ENCODE results near the gene MYT1. TPM values are rescaled to one million over a fixed set of nuclear protein-coding genes. Genes with fewer than 3 reads are reported as not detected.

The MYT1 gene
- total RNA-seq, 1 experiment from 2014 or later: 0.29 TPM

DNA sequence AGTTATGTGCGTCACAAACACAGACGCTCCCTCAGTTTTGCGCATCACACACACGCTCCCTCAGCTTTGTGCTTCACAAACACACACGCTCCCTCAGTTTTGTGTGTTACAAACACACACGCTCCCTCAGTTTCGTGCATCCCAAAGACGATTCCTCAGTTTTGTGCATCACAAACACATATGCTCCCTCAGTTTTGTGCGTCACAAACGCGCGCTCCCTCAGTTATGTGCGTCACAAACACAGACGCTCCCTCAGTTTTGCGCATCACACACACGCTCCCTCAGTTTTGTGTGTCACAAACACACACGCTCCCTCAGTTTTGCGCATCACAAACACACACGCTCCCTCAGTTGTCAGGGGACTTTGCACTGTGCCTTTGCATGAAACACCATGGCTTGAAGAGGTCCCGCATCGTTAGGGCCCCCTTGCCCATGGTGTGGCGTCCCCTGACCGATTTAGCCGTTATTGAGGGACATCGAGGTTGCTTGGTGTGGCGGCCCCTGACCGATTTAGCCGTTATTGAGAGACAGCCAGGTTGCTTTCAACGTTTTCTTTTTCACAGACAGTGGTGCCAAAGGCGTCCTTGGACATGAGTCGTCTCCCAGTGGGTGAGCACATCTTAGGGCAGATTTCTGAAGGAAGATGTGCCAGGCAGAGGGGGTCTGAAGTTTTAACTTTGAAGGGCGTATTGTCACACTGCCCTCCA, 28.1 kb upstream of the MYT1 start:
- in situ Hi-C loops (cut with HindIII; ENCODE audit: low pct_unique_long_range_greater_than_20kb, low sequenced_read_pairs): no loop called here
- DNase-seq (ENCODE audit: low read depth, low spot score): no peak

DNA sequence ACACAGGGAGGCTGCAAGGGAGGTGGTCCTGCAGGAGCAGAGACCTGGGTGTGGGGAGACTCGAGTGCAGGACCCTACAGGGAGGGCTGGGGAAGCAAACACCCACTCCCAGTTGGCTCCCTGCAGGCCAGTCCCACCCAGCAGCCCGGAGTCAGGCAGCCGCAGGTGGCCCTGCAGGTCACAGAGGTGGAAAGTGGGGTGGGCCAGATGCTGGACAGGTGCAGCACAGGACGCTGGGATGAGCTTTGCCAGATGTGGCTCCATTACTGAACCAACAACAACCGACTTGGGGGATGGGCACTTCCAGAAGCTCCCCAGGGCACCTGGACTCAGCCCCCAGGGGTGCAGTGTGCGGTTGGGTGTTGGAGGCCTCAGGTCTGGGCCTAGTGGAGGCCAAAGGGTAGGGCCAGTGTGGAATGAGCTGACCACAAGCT, 26.6 kb upstream of the MYT1 start:
- no peak for DNase-seq (ENCODE audit: low read depth, low spot score)
- in situ Hi-C loops (cut with HindIII; ENCODE audit: low pct_unique_long_range_greater_than_20kb, low sequenced_read_pairs): no loop called here

DNA sequence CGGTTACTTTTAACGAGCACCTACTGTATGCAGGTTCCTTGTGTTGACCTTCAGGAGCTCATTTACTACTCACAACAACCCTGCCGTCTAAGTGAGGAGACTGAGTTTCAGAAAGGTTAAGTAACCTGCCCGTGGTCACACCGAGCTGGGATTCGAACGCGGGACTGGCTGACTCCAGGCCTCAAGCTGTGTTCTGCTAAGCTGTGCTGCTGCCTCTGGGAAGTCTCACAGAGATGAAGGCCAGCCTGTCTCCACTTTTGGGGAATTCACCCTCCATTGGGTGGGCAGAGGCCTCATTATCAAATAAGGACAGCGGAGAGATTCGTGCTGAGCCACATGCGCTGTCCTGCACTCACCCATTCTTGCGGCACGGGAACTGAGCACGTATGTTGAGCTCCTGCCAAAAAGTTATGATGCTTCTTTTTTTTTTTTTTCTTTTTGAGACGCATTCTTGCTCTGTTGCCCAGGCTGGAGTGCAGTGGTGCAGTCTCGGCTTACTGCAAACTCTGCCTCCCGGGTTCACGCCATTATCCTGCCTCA, 25.9 kb upstream of the MYT1 start:
- no peak for DNase-seq (ENCODE audit: low read depth, low spot score)
- in situ Hi-C loops (cut with HindIII; ENCODE audit: low pct_unique_long_range_greater_than_20kb, low sequenced_read_pairs): no loop called here

GRCh38 chr20:64139199-64140060, 24.8 kb upstream of the MYT1 start:
- no peak for DNase-seq (ENCODE audit: low read depth, low spot score)
- in situ Hi-C loops (cut with HindIII; ENCODE audit: low pct_unique_long_range_greater_than_20kb, low sequenced_read_pairs): no loop called here

GRCh38 chr20:64140061-64140931, 24.0 kb upstream of the MYT1 start:
- DNase-seq (ENCODE audit: low read depth, low spot score): no peak
- in situ Hi-C loops (cut with HindIII; ENCODE audit: low pct_unique_long_range_greater_than_20kb, low sequenced_read_pairs): no loop called here

DNA sequence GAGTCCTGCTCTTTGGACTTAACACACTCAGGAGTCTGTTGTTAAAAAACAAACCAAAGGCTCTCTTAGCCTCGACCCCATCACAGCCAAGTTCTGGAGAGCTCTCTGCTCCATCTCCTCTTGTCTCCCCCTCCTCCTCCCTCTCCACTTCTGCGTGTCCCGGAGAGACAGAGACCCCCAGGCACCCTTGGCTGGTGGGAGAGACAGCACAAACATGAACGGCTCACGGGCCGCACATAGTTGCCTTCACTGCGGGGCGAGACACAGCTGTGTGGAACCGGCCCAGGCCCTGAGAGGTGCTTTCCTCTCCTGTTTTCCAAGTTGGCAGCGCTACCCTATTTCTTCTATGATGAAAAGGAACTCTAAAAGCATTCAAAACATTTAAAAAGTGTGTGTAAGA, 23.3 kb upstream of the MYT1 start:
- no peak for DNase-seq (ENCODE audit: low read depth, low spot score)
- in situ Hi-C loops (cut with HindIII; ENCODE audit: low pct_unique_long_range_greater_than_20kb, low sequenced_read_pairs): no loop called here

GRCh38 chr20:64142590-64142989, 21.7 kb upstream of the MYT1 start:
- no peak for DNase-seq (ENCODE audit: low read depth, low spot score)
- in situ Hi-C loops (cut with HindIII; ENCODE audit: low pct_unique_long_range_greater_than_20kb, low sequenced_read_pairs): no loop called here

DNA sequence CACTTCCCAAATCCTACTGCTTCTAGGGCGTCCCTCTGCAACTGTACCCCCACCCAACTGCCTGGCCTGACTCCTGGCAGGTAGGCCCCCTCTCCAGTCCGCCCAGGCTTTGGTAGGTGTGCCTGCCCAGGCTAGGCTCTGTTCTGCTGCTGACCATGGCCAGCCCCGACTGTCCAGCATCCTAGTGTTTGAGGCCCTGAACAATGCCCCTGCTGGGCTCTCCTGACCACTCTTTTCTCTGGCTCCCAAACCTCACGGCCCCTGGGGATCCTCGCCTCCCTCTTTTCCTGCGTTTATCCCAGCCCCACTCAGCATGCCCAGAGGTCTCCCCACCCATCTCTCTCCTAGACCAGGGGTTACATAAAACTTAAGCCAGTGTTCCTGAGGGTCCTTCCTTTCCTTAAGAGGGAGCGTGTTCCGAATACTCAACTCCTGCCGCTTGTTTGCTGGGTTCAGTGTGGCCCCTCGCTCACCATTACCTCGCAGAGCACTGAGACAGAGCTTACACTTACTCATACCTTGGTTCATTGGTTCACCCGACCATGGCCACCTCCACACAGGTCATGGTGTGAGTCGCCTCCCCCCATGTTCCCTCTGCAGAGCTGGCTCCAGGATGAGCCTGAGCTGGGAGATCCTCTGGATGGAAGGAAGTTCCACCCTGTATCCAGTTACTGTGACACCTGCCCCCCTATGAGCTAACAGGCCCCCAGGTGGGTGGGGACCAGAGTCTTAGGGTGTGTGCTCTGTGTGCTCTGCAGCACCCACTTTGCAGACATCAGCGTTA, 21.0 kb upstream of the MYT1 start:
- no peak for DNase-seq (ENCODE audit: low read depth, low spot score)
- in situ Hi-C loops (cut with HindIII; ENCODE audit: low pct_unique_long_range_greater_than_20kb, low sequenced_read_pairs): no loop called here

DNA sequence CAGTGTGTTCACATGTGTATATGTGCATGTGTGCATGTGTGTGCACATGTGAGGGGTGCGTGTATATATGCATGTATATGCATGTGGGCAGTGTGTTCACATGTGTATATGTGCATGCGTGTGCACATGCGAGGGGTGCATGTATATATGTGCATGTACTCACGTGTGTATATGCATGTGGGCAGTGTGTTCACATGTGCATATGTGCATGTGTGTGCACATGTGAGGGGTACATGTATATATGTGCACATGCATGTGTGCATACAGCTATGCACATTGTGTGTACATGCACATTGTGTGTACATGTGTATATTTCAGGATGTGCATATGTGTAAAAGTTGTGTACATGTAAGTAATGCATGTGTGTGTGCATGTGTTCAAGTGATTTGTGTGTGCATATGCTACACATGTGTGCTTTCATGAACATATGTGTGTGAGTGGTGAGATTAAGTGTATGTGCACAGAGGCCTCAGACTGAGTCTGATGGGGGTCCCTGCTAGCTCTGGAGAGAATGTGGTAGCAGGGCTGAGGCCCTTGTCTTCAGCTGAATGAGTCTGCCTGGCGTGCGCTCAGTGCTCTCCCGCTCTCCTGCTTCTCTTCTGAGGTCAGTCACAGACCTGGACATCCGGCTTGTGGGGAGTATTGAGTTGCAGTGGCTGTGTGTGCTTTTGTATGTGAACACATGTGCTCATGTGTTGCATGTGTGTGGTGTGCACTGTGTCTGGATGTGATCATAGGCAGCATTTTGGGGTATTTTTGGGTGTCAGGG, 19.9 kb upstream of the MYT1 start:
- in situ Hi-C loops (cut with HindIII; ENCODE audit: low pct_unique_long_range_greater_than_20kb, low sequenced_read_pairs): no loop called here
- no peak for DNase-seq (ENCODE audit: low read depth, low spot score)

GRCh38 chr20:64145458-64146300, 18.6 kb upstream of the MYT1 start:
- in situ Hi-C loops (cut with HindIII; ENCODE audit: low pct_unique_long_range_greater_than_20kb, low sequenced_read_pairs): no loop called here
- DNase-seq (ENCODE audit: low read depth, low spot score): no peak

GRCh38 chr20:64146301-64146935, 17.8 kb upstream of the MYT1 start:
- in situ Hi-C loops (cut with HindIII; ENCODE audit: low pct_unique_long_range_greater_than_20kb, low sequenced_read_pairs): no loop called here
- no peak for DNase-seq (ENCODE audit: low read depth, low spot score)

GRCh38 chr20:64146936-64147477, 17.2 kb upstream of the MYT1 start:
- no peak for DNase-seq (ENCODE audit: low read depth, low spot score)
- in situ Hi-C loops (cut with HindIII; ENCODE audit: low pct_unique_long_range_greater_than_20kb, low sequenced_read_pairs): no loop called here

GRCh38 chr20:64148581-64148980, 15.7 kb upstream of the MYT1 start:
- in situ Hi-C loops (cut with HindIII; ENCODE audit: low pct_unique_long_range_greater_than_20kb, low sequenced_read_pairs): no loop called here
- no peak for DNase-seq (ENCODE audit: low read depth, low spot score)

DNA sequence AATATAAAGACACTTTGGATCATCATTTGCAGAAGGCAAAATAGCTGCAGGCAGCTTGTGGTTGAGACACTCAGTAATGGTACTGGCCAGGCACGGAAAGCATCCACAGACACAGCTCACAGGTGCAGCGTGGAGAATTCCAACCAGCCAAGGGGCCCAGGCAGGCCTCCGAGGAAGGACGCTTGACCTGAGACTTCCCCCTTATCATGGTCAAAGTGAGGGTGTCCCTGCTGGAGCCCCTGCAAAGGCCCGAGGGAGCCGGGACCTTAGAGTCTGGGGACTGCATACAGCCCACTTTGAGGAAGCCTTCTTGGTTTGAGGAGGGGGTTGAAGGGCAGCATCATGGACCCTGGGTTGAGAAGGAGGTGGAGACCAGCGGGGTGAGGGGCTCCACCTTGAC, 15.1 kb upstream of the MYT1 start:
- no peak for DNase-seq (ENCODE audit: low read depth, low spot score)
- in situ Hi-C loops (cut with HindIII; ENCODE audit: low pct_unique_long_range_greater_than_20kb, low sequenced_read_pairs): no loop called here
